K562 (cell line): Measurements from ENCODE around the gene TNIK. TPM values are rescaled to one million over a fixed set of nuclear protein-coding genes. Genes with fewer than 3 reads are reported as not detected.

Experiments used
- ATAC-seq: fragments of 200-7000 bp; cut with Tn5 transposase; 3 replicates; pipeline ENCODE4 v1.9.1; 2020; ENCODE audit warnings: moderate library complexity
- BruUV-seq: library from RNA; stranded (reverse); fragments of 400-500 nt; replicated peaks from 2 replicates; lab custom pipeline; 2021; lab: Mats Ljungman, UMichigan
- CTCF ChIA-PET: fragments of 300-600 bp; formaldehyde crosslinking; extraction: SDS; loops from one replicate; lab custom pipeline; 2021; ENCODE audit warnings: low intra/inter-chr PET ratio; lab: Yijun Ruan, JAX
- POLR2A ChIA-PET: fragments of 300-600, 350-650 bp; sonication (Branson Sonifier 250); formaldehyde crosslinking; extraction: SDS; loops from one replicate; lab custom pipeline; 2021; ENCODE audit warnings: antibody characterized with exemption, inconsistent platforms; lab: Yijun Ruan, JAX
- DNase-seq, 4 experiments: peaks; one replicate each; pipeline versions ENCODE4 v3.0.0 to v3.0.0-alpha.2; 2011 to 2018; ENCODE audit warnings: low spot score in 3 of 4, mixed read lengths in 3 of 4; ENCODE audit errors: extremely low read depth in 1 of 4
- FAIRE-seq: peaks from 2 replicates; lab custom pipeline; 2011; peaks lifted over from hg19 to GRCh38; lab: Jason Lieb, UNC
- H2AFZ ChIP-seq: 2 replicates; pipeline ENCODE4 v1.6.0; 2011; ENCODE audit warnings: low read depth, low read length, control low read depth, inconsistent platforms
- H3K27ac ChIP-seq: fragments of 200-600 bp; 3 replicates; pipeline ENCODE4 v1.8.0; 2011; ENCODE audit warnings: low read depth, mild to moderate bottlenecking, control low read depth, inconsistent platforms, low read length, moderate library complexity, mixed read lengths; ENCODE audit errors: extremely low read depth
- H3K27me3 ChIP-seq, 2 experiments: fragments of 300-600 bp in 1 of 2; 2 replicates in 1 of 2; 3 replicates in 1 of 2; pipeline versions ENCODE4 v1.6.0 to v1.8.0; 2011; ENCODE audit warnings: inconsistent platforms in 2 of 2, low read length in 2 of 2, mild to moderate bottlenecking in 1 of 2, mixed read lengths in 1 of 2, moderate library complexity in 1 of 2; ENCODE audit not compliant: control insufficient read depth in 2 of 2, insufficient read depth in 2 of 2
- H3K36me3 ChIP-seq: fragments of 300-600 bp; 3 replicates; pipeline ENCODE4 v1.8.0; 2011; ENCODE audit warnings: mild to moderate bottlenecking, low read length, inconsistent platforms; ENCODE audit not compliant: control insufficient read depth, insufficient read depth
- H3K4me1 ChIP-seq, 2 experiments: fragments of 200-600 bp in 1 of 2; replicated peaks in 1 of 2; 2 replicates in 1 of 2; 3 replicates in 1 of 2; pipeline versions ENCODE4 v1.5.1 to v1.8.0; 2011; ENCODE audit warnings: inconsistent platforms in 2 of 2, low read length in 2 of 2, mild to moderate bottlenecking in 1 of 2, mixed read lengths in 1 of 2, moderate library complexity in 1 of 2; ENCODE audit not compliant: control insufficient read depth in 2 of 2, insufficient read depth in 2 of 2
- H3K4me2 ChIP-seq: 2 replicates; pipeline ENCODE4 v1.6.1; 2011; ENCODE audit warnings: low read length, control low read depth, inconsistent platforms, mixed read lengths; ENCODE audit not compliant: insufficient read depth
- H3K4me3 ChIP-seq: fragments of 200-600 bp; sonication (generic), shearing (Covaris generic); 2 replicates; pipeline ENCODE4 v1.5.1; 2016; ENCODE audit warnings: control low read depth, inconsistent platforms
- H3K79me2 ChIP-seq: fragments of 200-600 bp; 3 replicates; pipeline ENCODE4 v1.8.0; 2011; ENCODE audit warnings: low read length, inconsistent platforms; ENCODE audit not compliant: control insufficient read depth, insufficient read depth
- H3K9ac ChIP-seq, 2 experiments: 2 replicates each; pipeline versions ENCODE4 v1.6.0 to v1.6.1; 2011; ENCODE audit warnings: low read depth in 2 of 2, low read length in 2 of 2, control low read depth in 1 of 2, inconsistent platforms in 1 of 2, mild to moderate bottlenecking in 1 of 2, mixed read lengths in 1 of 2; ENCODE audit not compliant: insufficient read depth in 1 of 2
- H3K9me1 ChIP-seq: one replicate; pipeline ENCODE4 v1.6.0; 2011; ENCODE audit warnings: inconsistent platforms, mild to moderate bottlenecking, low read length, moderate library complexity; ENCODE audit not compliant: control insufficient read depth, insufficient read depth
- H3K9me3 ChIP-seq: replicated peaks from 2 replicates; pipeline ENCODE4 v1.5.1; 2011; ENCODE audit warnings: low read depth, low read length, inconsistent platforms; ENCODE audit not compliant: control insufficient read depth, insufficient read depth
- H4K20me1 ChIP-seq: replicated peaks from 2 replicates; pipeline ENCODE4 v1.6.1; 2011; ENCODE audit warnings: low read length, inconsistent platforms, mixed read lengths; ENCODE audit not compliant: control insufficient read depth, insufficient read depth
- CBFA2T2 ChIP-seq: fragments of 450-650 bp; conservative IDR thresholded peaks from 2 replicates; pipeline ENCODE4 v1.6.1; 2017; ENCODE audit warnings: mild to moderate bottlenecking
- CBFA2T3 ChIP-seq: fragments of 450-650 bp; IDR thresholded peaks from 2 replicates; pipeline ENCODE4 v1.6.1; 2017
- HINFP ChIP-seq: fragments of 450-650 bp; conservative IDR thresholded peaks from 2 replicates; pipeline ENCODE4 v1.6.1; 2016; ENCODE audit warnings: missing genetic modification characterization, low read depth, mild to moderate bottlenecking, control low read depth, missing compliant biosample characterization
- PHF21A ChIP-seq: fragments of 450-650 bp; IDR thresholded peaks from 2 replicates; pipeline ENCODE4 v1.6.1; 2017; ENCODE audit warnings: low read depth, borderline replicate concordance
- POLR2AphosphoS5 ChIP-seq: IDR thresholded peaks from 2 replicates; pipeline ENCODE4 v1.6.1; 2011; ENCODE audit warnings: mild to moderate bottlenecking, low read depth, low read length, moderate library complexity; ENCODE audit not compliant: control insufficient read depth, insufficient read depth
- SOX6 ChIP-seq: fragments of 450-650 bp; IDR thresholded peaks from 2 replicates; pipeline ENCODE4 v1.6.1; 2014; ENCODE audit warnings: mild to moderate bottlenecking
- SRF ChIP-seq, 2 experiments: fragments of 250-450, 450-650 bp in 1 of 2; sonication (Bioruptor Pico) in 1 of 2; sonication (generic) in 1 of 2; formaldehyde crosslinking; IDR thresholded peaks; 2 replicates each; pipeline versions ENCODE4 v1.5.0 to v1.5.1; 2020 to 2022; ENCODE audit warnings: mild to moderate bottlenecking in 1 of 2, missing genetic modification reagents in 1 of 2
- SRSF1 ChIP-seq: fragments of 200-400 bp; formaldehyde crosslinking; IDR thresholded peaks from 2 replicates; pipeline ENCODE4 v1.6.1; 2017; ENCODE audit warnings: mild to moderate bottlenecking, low read depth, low read length, moderate library complexity
- THAP7 ChIP-seq: fragments of 250-450 bp; sonication (Bioruptor Pico); IDR thresholded peaks from 2 replicates; pipeline ENCODE4 v1.5.0; 2021
- ZNF384 ChIP-seq: IDR thresholded peaks from 2 replicates; pipeline ENCODE4 v1.6.1; 2012; ENCODE audit warnings: low read depth, low read length, improper control_type of control experiment
- ZNF76 ChIP-seq: fragments of 250-450 bp; sonication (Bioruptor Pico); IDR thresholded peaks from 2 replicates; pipeline ENCODE4 v1.4.0; 2020; ENCODE audit warnings: mild to moderate bottlenecking, moderate library complexity, borderline replicate concordance
- WGBS: fragments of 100-300 bp; shearing (Covaris generic); methylation state at CpG from one replicate; pipeline ENCODE4 v1.1.6; 2016; ENCODE audit warnings: low coverage, mixed read lengths; ENCODE audit not compliant: insufficient coverage; ENCODE audit errors: missing lambda C conversion rate; 5-methylcytosine and 5-hydroxymethylcytosine counted together
- in situ Hi-C: fragments of 300-500 bp; cut with MboI; formaldehyde crosslinking; loops from 4 replicates; pipeline ENCODE4 v1.15.0; 2018; ENCODE audit warnings: inconsistent platforms, mixed read lengths
- intact Hi-C: fragments of 100-400 bp; cut with micrococcal nuclease; formaldehyde crosslinking; loops from 2 replicates; pipeline ENCODE4 v1.14.2; 2022
- polyA plus RNA-seq, 8 experiments: library from polyadenylated mRNA; depleted of rRNA in 4 of 8; stranded (reverse) in 5 of 8; unstranded in 3 of 8; fragments of >200 nt; fragmentation: Nextera tagmentation in 2 of 8; fragmentation: Illumina TruSeq in 1 of 8; extraction: Ambion mirVana in 2 of 8; extraction: Trizol in 1 of 8; gene quantifications; 2 replicates each; pipeline versions ENCODE4 v1.2.1 to v1.2.3, GENCODE V29; 2011 to 2014; ENCODE audit warnings: inconsistent platforms in 1 of 8, missing spikeins in 1 of 8
- total RNA-seq, 7 experiments: library from RNA; depleted of rRNA in 6 of 7; stranded (reverse); fragments of >200 nt in 6 of 7; fragmentation: Illumina TruSeq in 2 of 7; extraction: Trizol in 2 of 7; gene quantifications; 2 replicates each; pipeline versions ENCODE4 v1.2.1 to v1.2.3, GENCODE V29; 2011 to 2021; ENCODE audit warnings: low replicate concordance in 1 of 7

Gene TNIK
- total and polyA plus RNA-seq, 9 of the 15 experiments (the other 6 are each of a cell fraction or from before 2014, with no cell fraction given): 6.6 to 39.0 (median 24.7) TPM

DNA sequence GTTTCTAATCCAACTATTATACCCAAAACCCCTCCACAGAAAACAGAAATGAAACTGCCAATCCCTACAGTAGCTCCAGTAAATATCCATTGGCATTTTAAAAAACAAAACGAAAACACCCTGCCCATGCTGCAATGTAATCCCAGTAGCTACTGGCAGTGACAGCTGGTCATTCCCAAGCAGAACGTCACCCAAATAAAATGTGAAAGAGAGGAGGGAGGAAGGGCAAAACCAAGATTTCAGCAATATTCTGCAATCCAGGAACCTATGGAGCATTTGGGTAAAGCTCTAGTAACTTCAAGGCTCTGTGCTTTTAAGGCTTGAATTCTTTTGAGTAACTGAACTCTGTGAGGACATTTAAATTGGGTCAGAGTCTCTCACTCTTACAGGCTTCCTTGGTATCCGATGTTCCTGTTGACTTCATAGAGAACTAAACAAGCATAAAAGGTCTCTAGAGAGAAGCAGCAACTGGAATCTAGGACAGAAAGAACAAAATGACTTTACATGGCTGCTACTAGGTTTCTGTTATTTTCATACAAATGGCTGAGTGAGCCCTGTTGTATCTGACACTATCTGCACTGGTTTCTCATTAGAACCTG lies 136.2 kb downstream of the TNIK start (continued):
- no peak for TF ChIP-seq THAP7

DNA sequence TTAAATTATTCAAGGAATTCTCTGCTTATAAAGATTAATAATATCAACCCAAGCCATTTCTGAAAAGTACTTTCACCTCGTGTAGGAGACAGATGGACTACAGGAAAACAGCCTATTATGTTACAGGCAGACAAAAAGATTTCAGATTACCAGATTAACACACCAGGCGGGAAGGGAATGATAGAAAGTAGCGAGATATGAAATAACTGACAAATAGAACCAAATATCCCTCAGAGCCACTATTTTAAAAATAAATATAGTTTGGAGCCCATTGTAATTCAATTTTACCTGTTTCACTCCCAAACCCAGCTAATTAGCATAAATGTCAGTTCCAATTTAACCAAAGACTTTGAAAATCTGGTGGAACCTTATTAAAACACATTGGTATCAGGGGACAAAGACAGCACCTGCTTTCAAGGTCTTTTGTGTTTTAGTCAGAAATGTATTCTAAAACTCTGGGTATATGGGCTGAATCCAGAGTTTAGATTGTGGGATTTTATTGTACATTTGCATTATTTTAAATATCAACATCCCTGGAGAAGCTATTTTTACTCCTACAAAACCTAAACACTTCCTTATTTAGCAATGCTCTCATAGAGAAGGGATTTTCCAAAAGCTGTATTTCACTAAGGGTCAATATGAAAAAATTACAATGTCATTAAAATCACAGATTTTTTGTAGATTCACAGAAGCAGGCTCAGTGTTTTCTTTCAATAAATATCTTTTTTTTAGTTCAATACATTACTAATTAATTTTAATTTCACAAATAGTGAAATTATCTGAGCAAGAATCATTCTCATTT lies 138.4 kb downstream of the TNIK start:
- Histone ChIP-seq H3K9me3 (no peaks in the 10 kb centered on the region), H4K20me1 (no peaks in the 10 kb centered on the region), H3K4me3 (no peak overlapping the region), H3K4me1 (peaks cover 4 to 11% of the 10 kb centered on the region in 2 experiments; a peak in 2 of 5 replicates), H3K9me1 (no peaks in the 10 kb centered on the region), H3K9ac (no peak overlapping the region), H2AFZ (no peak overlapping the region), H3K79me2 (peaks cover 14% of the 10 kb centered on the region; the same call in 2 of the 3 replicates), H3K36me3 (no peaks in the 10 kb centered on the region), H3K27ac (no peak overlapping the region), H3K4me2 (no peak overlapping the region), H3K27me3 (no peaks in the 10 kb centered on the region)
- no peak for FAIRE-seq
- in situ Hi-C loops: no loop called here
- no TSS peak for BruUV-seq
- POLR2A ChIA-PET: interaction anchor here (1.1 to 1.2 kb wide), 3 partner anchors 10 to 12 kb away, joined by 3 read pairs; no protein-coding TSS in a partner anchor
- WGBS: 16% methylated on average over 3 of the region's 3 CpGs
- DNase-seq: no peak
- no peak for ATAC-seq
- intact Hi-C loops: no loop called here
- TF ChIP-seq CBFA2T2 (0 out of 2 replicates have a peak, but pooled peaks have one; percentile 27), HINFP (tag) (no peak), ZNF76 (no peak), ZNF384 (no peak), PHF21A (no peak), SRSF1 (no peak), SRF (CRISPR knock-in tag; IDR thresholded peaks at IDR 0.05) (peak in 1 of 2 experiments; percentile 68; a peak in 1 of 4 replicates), CBFA2T3 (peak; percentile 50), SOX6 (0 out of 2 replicates have a peak, but pooled peaks have one; percentile 26), POLR2AphosphoS5 (no peak)
- CTCF ChIA-PET: no interaction called here
